ENCODE data around the gene CFAP74. TPM values are rescaled to one million over a fixed set of nuclear protein-coding genes. Genes with fewer than 3 reads are reported as not detected.

Gene CFAP74
- total and polyA plus RNA-seq, 2 of the 13 experiments (the other 11 are each of a cell fraction or from before 2014, with no cell fraction given), result 0.27 to 0.62 TPM

DNA sequence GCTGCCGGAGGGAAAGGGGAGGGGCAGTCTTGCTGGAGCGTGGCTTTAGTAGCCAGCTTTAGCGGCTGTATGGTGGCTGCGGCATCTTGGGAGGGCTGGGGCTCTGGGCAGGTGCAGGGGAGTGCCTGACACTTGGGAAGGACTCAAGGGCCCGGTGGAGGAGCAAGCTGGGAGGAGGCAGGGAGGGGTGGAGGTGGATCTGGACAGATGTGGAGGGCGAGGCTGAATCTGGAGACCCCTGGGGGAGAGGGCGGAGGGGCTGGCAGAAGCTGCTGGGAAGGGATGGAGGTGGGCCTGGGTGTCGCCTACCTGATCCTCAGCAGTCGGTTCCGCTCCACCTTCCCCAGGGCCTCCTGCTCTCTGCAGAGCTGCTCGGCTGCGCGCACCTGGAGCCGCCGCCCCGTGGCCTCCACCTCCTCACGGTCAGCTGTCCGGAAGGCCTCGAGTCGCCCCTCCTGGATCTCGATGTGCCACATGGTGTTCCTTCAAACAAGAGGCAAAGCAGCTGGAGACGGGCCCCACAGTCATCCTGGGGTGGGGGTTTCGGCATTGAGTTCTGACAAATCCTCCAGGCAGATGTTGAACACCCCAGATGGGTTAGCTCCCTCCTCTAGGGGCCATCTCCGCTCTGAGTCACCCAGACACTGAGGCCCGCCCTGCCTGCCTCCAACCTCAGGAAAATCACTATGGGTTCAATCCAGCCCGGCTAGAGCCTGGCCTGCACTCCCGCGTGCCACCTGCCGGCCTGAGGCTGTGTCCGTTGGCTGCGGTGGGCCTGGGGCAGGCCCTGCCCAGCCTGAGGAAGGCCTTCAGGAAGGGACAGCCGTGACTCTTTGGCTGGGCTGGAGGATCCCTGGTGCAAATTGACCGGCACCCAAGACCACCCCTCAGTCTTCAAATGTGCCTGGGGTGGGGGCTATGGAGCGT is 29.6 kb downstream of the CFAP74 start:
- Histone ChIP-seq H3K9ac (ENCODE audit: insufficient read depth, low read depth, low read length) (no peak overlapping the region), H3K9me3 (ENCODE audit: low read length) (no peaks in the 10 kb centered on the region), H3K27me3 (ENCODE audit: control insufficient read depth in 1 of 2, insufficient read depth in 2 of 2, low read length in 2 of 2) (peaks cover 17 to 51% of the 10 kb centered on the region in 2 experiments; a peak in 4 of 5 replicates), H3K4me2 (ENCODE audit: low read depth, low read length) (no peak overlapping the region), H3K4me3 (replicated peaks in 1 of 3; ENCODE audit: insufficient read depth in 1 of 3, low read depth in 2 of 3, low read length in 3 of 3) (no peak overlapping the region), H3K79me2 (ENCODE audit: insufficient read depth, low read length) (no peaks in the 10 kb centered on the region), H3K4me1 (ENCODE audit: insufficient read depth, low read length) (no peaks in the 10 kb centered on the region), H3K36me3 (replicated peaks in 1 of 2; ENCODE audit: control insufficient read depth in 1 of 2, insufficient read depth in 2 of 2, low read length in 2 of 2) (no peaks in the 10 kb centered on the region), H4K20me1 (ENCODE audit: insufficient read depth, low read length) (no peaks in the 10 kb centered on the region), H2AFZ (ENCODE audit: low read length) (no peak overlapping the region), H3K27ac (ENCODE audit: extremely low read length, insufficient read depth, low read length) (no peak overlapping the region)
- DNase-seq (ENCODE audit: low spot score), result no peak
- intact Hi-C loops (cut with micrococcal nuclease; ENCODE audit: unreplicated experiment), result loop anchor here (1.0 kb wide), 1 partner anchor 14 kb away; no protein-coding TSS in a partner anchor
- BruUV-seq (replicated peaks), result no TSS peak
- ChIA-PET CTCF (ENCODE audit: low intra/inter-chr PET ratio, low total read pairs) (interaction anchor here (1.5 kb wide), 1 partner anchor 14 kb away, joined by 6 read pairs; no protein-coding TSS in a partner anchor), POLR2A (no interaction called here)
- FAIRE-seq, result no peak
- 54% methylated on average over 12 of the region's 34 CpGs for WGBS (ENCODE audit: low lambda C conversion rate)
- ATAC-seq, result peak; percentile 84
- in situ Hi-C loops (cut with HindIII; ENCODE audit: extremely low pct_ligation_motif_present, low pct_unique_long_range_greater_than_20kb), result no loop called here
- TF ChIP-seq, protein P1, sequence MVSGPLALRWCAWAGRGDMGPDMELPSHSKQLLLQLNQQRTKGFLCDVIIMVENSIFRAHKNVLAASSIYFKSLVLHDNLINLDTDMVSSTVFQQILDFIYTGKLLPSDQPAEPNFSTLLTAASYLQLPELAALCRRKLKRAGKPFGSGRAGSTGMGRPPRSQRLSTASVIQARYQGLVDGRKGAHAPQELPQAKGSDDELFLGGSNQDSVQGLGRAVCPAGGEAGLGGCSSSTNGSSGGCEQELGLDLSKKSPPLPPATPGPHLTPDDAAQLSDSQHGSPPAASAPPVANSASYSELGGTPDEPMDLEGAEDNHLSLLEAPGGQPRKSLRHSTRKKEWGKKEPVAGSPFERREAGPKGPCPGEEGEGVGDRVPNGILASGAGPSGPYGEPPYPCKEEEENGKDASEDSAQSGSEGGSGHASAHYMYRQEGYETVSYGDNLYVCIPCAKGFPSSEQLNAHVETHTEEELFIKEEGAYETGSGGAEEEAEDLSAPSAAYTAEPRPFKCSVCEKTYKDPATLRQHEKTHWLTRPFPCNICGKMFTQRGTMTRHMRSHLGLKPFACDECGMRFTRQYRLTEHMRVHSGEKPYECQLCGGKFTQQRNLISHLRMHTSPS (CRISPR knock-in tag; IDR thresholded peaks at IDR 0.05; ENCODE audit: low read depth), result no peak
- no peak for TF ChIP-seq ZNF564 (CRISPR knock-in tag; IDR thresholded peaks at IDR 0.05)
- TF ChIP-seq SMC3 (IDR thresholded peaks at IDR 0.05; ENCODE audit: low read length), result peak; percentile 5; the same call in 1 of the 2 replicates
- TF ChIP-seq, protein P2, sequence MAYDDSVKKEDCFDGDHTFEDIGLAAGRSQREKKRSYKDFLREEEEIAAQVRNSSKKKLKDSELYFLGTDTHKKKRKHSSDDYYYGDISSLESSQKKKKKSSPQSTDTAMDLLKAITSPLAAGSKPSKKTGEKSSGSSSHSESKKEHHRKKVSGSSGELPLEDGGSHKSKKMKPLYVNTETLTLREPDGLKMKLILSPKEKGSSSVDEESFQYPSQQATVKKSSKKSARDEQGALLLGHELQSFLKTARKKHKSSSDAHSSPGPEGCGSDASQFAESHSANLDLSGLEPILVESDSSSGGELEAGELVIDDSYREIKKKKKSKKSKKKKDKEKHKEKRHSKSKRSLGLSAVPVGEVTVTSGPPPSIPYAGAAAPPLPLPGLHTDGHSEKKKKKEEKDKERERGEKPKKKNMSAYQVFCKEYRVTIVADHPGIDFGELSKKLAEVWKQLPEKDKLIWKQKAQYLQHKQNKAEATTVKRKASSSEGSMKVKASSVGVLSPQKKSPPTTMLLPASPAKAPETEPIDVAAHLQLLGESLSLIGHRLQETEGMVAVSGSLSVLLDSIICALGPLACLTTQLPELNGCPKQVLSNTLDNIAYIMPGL (CRISPR knock-in tag; IDR thresholded peaks at IDR 0.05; ENCODE audit: borderline replicate concordance in 1 of 2, low read depth in 1 of 2), result 0 out of 4 replicates have a peak, but pooled peaks of 1 of the 2 experiments have one; percentile 37
- no peak for TF ChIP-seq RFX5 (IDR thresholded peaks at IDR 0.05; ENCODE audit: low read depth, low read length)
- peak; percentile 72 for TF ChIP-seq ZFX (CRISPR knock-in tag; IDR thresholded peaks at IDR 0.05; ENCODE audit: low read depth)
- TF ChIP-seq, protein P3, sequence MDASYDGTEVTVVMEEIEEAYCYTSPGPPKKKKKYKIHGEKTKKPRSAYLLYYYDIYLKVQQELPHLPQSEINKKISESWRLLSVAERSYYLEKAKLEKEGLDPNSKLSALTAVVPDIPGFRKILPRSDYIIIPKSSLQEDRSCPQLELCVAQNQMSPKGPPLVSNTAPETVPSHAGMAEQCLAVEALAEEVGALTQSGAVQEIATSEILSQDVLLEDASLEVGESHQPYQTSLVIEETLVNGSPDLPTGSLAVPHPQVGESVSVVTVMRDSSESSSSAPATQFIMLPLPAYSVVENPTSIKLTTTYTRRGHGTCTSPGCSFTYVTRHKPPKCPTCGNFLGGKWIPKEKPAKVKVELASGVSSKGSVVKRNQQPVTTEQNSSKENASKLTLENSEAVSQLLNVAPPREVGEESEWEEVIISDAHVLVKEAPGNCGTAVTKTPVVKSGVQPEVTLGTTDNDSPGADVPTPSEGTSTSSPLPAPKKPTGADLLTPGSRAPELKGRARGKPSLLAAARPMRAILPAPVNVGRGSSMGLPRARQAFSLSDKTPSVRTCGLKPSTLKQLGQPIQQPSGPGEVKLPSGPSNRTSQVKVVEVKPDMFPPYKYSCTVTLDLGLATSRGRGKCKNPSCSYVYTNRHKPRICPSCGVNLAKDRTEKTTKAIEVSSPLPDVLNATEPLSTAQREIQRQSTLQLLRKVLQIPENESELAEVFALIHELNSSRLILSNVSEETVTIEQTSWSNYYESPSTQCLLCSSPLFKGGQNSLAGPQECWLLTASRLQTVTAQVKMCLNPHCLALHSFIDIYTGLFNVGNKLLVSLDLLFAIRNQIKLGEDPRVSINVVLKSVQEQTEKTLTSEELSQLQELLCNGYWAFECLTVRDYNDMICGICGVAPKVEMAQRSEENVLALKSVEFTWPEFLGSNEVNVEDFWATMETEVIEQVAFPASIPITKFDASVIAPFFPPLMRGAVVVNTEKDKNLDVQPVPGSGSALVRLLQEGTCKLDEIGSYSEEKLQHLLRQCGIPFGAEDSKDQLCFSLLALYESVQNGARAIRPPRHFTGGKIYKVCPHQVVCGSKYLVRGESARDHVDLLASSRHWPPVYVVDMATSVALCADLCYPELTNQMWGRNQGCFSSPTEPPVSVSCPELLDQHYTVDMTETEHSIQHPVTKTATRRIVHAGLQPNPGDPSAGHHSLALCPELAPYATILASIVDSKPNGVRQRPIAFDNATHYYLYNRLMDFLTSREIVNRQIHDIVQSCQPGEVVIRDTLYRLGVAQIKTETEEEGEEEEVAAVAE (CRISPR knock-in tag; IDR thresholded peaks at IDR 0.05; ENCODE audit: borderline replicate concordance), result no peak
- TF ChIP-seq AKNA (CRISPR knock-in tag; IDR thresholded peaks at IDR 0.05; ENCODE audit: borderline replicate concordance), result no peak

Data from HepG2 (cell line).